Sigmoid colon (tissue), 4 donors: ENCODE results near the gene KCTD15.

Experiments
- CTCF ChIP-seq, 4 experiments: fragments of 450-650 bp in 3 of 4; fragments of 200-600 bp in 1 of 4; IDR thresholded peaks; one replicate each; pipeline ENCODE4 v1.5.1; 2016 to 2019; ENCODE audit warnings: antibody characterized with exemption in 4 of 4, mild to moderate bottlenecking in 3 of 4, moderate library complexity in 2 of 4
- POLR2AphosphoS5 ChIP-seq, 4 donors: sonication (generic); formaldehyde crosslinking; IDR thresholded peaks; one replicate each; pipeline ENCODE4 v1.6.1; 2017; ENCODE audit warnings: antibody characterized with exemption in 4 of 4

DNA sequence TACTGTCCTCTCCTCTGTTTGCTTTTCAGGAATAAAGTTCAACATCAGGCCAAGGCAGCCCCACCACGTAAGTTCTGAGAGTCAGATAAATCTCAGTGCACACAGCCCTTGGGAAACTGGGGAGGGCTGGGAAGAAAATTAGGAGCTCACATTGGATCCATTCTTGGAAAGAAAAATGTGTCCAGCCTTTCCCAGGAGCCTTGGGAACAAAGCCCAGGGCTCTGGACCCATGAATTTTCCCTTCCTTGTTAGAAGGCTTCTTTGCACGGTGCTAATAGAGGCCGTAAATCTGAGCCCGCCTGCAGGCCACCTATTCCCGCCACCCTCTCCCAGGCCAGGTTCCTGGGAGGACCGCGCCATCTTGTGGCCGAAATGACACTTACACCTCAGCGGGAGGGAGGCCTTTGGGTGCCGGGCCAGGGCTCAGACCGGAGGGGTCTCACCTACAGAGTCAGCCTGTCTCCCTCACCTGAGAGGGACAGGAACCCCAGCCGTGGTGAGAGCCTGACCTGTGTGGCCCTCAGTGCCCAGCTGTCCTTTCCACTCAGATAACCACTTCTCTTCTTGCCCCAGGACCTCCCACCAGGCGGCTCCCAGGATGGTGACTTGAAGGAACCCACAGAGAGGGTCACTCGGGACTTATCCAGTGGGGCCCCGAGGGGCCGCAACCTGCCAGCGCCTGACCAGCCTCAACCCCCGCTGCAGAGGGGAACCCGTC is 25.1 kb upstream of the KCTD15 start:
- TF ChIP-seq CTCF (IDR thresholded peaks at IDR 0.05) (peak; percentile 69 to 81 (median 75)), POLR2AphosphoS5 (IDR thresholded peaks at IDR 0.05) (no peak)
